ENCODE results near the gene POU6F2. TPM values are rescaled to one million over a fixed set of nuclear protein-coding genes. Genes with fewer than 3 reads are reported as not detected.
A peak's percentile ranks its signal among the peaks of the same experiment; 100 is the strongest.

Gene POU6F2
- total RNA-seq, 1 donor from 2014 or later: 7.9 TPM

DNA sequence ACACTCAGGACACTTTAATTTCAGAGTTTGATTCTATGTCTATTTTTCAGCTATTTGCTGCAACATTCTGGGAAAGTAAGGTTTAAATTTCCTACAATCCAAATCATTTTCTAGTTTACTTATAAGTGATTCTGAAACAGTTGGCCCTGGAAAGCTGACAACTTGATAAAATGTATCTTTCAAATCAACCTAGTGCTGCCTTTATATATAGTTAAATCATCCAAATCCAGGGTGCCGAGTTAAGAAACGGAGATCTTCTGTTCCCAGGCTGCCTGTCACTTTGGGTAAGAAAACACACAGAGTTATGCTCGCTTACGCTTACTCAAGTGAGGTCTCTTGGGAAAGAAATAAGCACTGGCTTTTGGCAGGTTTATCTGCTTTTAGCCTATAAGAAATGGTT is 175.0 kb downstream of the POU6F2 start:
- TF ChIP-seq, protein P1, sequence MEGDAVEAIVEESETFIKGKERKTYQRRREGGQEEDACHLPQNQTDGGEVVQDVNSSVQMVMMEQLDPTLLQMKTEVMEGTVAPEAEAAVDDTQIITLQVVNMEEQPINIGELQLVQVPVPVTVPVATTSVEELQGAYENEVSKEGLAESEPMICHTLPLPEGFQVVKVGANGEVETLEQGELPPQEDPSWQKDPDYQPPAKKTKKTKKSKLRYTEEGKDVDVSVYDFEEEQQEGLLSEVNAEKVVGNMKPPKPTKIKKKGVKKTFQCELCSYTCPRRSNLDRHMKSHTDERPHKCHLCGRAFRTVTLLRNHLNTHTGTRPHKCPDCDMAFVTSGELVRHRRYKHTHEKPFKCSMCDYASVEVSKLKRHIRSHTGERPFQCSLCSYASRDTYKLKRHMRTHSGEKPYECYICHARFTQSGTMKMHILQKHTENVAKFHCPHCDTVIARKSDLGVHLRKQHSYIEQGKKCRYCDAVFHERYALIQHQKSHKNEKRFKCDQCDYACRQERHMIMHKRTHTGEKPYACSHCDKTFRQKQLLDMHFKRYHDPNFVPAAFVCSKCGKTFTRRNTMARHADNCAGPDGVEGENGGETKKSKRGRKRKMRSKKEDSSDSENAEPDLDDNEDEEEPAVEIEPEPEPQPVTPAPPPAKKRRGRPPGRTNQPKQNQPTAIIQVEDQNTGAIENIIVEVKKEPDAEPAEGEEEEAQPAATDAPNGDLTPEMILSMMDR (conservative IDR thresholded peaks at IDR 0.05): no peak
- H3K9me3 Mint-ChIP-seq: peaks cover 4% of the 10 kb centered on the region
- H3K27ac Mint-ChIP-seq (ENCODE audit: unreplicated experiment): no peak overlapping the region
- no peak overlapping the region for H3K4me3 Mint-ChIP-seq
- DNase-seq (ENCODE audit: low read depth, low spot score): no peak
- H3K36me3 Mint-ChIP-seq (ENCODE audit: low read depth): no peaks in the 10 kb centered on the region
- no peaks in the 10 kb centered on the region for H3K27me3 Mint-ChIP-seq (ENCODE audit: low read depth)
- no peaks in the 10 kb centered on the region for H3K4me1 Mint-ChIP-seq

DNA sequence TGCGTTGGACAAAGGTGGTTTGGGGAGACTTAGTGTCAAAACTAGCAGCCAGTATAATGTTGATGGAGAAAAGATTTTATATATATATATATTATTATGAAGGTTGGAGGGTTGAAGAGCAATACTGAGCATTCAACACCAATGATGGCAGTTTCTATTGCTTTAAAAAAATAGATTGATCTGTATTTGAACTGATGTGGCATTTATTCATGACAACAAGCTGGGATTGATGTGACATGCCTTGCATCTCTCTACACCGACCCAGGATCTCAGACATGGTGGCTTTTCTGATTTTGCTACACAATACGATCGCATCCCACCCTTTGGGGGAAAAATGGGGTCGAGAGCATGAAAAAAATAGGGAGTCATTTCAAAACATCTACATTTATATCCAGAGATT is 175.4 kb downstream of the POU6F2 start:
- H3K27me3 Mint-ChIP-seq (ENCODE audit: low read depth): no peaks in the 10 kb centered on the region
- no peak for DNase-seq (ENCODE audit: low read depth, low spot score)
- peaks cover 4% of the 10 kb centered on the region for H3K9me3 Mint-ChIP-seq
- no peak overlapping the region for H3K4me3 Mint-ChIP-seq
- H3K4me1 Mint-ChIP-seq: no peaks in the 10 kb centered on the region
- H3K36me3 Mint-ChIP-seq (ENCODE audit: low read depth): no peaks in the 10 kb centered on the region
- no peak overlapping the region for H3K27ac Mint-ChIP-seq (ENCODE audit: unreplicated experiment)
- TF ChIP-seq, protein P1 (conservative IDR thresholded peaks at IDR 0.05): no peak

DNA sequence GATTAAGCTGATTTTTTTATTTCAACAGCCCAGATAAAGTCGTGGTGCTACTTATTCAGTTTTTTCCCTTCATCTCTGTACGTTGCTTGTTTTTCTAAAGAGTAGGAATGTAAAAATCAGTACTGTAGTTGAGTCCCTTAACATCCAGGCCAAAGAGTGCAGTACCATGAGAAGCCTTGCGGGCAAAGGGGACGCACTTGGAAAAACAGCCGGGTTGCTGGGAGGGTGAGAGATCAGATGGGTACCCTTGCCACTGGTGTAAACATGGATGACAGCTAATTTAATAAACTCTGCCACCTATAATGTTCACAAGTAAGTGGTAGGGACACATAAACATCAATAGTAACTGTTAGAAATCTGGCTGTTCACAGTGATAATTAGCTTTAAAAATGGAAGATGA is 175.9 kb downstream of the POU6F2 start:
- no peak for DNase-seq (ENCODE audit: low read depth, low spot score)
- no peak overlapping the region for H3K27ac Mint-ChIP-seq (ENCODE audit: unreplicated experiment)
- TF ChIP-seq, protein P1 (conservative IDR thresholded peaks at IDR 0.05): no peak
- no peaks in the 10 kb centered on the region for H3K36me3 Mint-ChIP-seq (ENCODE audit: low read depth)
- no peaks in the 10 kb centered on the region for H3K27me3 Mint-ChIP-seq (ENCODE audit: low read depth)
- no peak overlapping the region for H3K4me3 Mint-ChIP-seq
- no peaks in the 10 kb centered on the region for H3K4me1 Mint-ChIP-seq
- H3K9me3 Mint-ChIP-seq: peaks cover under 1% of the 10 kb centered on the region

DNA sequence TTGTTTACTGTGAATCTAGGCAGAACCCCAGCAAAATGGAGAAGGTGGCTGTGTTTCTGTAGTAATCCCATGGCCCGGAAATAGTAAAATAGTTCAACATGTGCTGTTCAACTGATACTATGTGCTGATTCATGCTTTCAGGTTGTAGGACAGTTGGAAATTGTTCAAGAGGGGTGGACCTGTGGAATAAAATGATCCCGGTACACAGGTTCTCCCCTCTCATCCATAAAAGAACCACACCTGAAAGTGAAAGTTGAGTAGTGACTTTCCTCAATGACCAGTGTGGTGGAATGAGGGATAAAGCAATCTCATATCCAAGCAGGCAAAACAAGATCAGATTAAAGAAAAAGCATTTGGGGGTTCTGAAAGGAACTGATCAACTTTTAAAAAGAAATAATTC is 177.1 kb downstream of the POU6F2 start:
- no peaks in the 10 kb centered on the region for H3K4me1 Mint-ChIP-seq
- no peaks in the 10 kb centered on the region for H3K9me3 Mint-ChIP-seq
- H3K4me3 Mint-ChIP-seq: no peak overlapping the region
- no peaks in the 10 kb centered on the region for H3K36me3 Mint-ChIP-seq (ENCODE audit: low read depth)
- no peak overlapping the region for H3K27ac Mint-ChIP-seq (ENCODE audit: unreplicated experiment)
- no peak for DNase-seq (ENCODE audit: low read depth, low spot score)
- TF ChIP-seq, protein P1 (conservative IDR thresholded peaks at IDR 0.05): no peak
- no peaks in the 10 kb centered on the region for H3K27me3 Mint-ChIP-seq (ENCODE audit: low read depth)

DNA sequence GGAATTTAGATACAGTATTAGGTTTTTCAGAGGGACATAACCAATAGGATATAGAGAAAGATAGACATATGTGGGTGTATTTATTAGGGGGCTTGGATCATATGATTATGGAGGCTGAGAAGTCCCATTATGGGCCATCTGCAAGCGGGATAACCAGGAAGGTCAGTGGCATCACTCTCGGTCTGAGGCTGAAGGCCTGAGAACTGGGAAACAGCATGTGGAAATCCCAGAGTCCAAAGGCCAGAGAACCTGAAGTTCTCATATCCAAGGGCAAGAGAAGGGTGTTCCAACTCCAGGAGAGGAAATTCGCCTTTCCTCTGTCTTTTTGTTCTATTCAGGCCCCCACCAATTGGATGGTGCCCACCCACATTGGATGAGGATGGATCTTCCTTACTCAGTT is 180.7 kb downstream of the POU6F2 start:
- no peak for DNase-seq (ENCODE audit: low read depth, low spot score)
- Mint-ChIP-seq H3K27ac (ENCODE audit: unreplicated experiment) (no peak overlapping the region), H3K9me3 (no peaks in the 10 kb centered on the region), H3K4me3 (no peak overlapping the region), H3K27me3 (ENCODE audit: low read depth) (no peaks in the 10 kb centered on the region), H3K36me3 (ENCODE audit: low read depth) (no peaks in the 10 kb centered on the region), H3K4me1 (no peaks in the 10 kb centered on the region)
- TF ChIP-seq, protein P1 (conservative IDR thresholded peaks at IDR 0.05): no peak

DNA sequence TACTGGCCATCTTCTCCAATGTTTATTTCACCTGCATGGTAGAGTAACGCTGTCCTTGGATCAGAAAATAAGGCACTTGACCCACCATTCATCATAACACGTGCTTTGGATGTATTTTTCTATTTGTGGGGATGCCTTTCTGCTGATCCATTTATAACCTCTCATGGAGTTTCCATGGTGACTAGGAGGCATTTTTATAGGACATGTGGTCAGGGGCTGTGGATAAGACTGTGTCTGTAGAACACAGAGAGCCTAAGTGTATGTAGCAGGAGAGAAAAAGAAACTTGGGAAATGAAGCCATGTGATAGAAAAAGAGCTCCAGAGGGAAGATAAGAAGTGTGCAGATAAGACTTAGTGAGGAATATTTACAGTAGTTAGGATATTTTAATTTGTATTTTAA is 184.2 kb downstream of the POU6F2 start:
- Mint-ChIP-seq H3K27me3 (ENCODE audit: low read depth) (no peaks in the 10 kb centered on the region), H3K4me3 (no peak overlapping the region), H3K4me1 (no peaks in the 10 kb centered on the region), H3K9me3 (no peaks in the 10 kb centered on the region), H3K27ac (ENCODE audit: unreplicated experiment) (peak overlapping the region; percentile 0), H3K36me3 (ENCODE audit: low read depth) (no peaks in the 10 kb centered on the region)
- TF ChIP-seq, protein P1 (conservative IDR thresholded peaks at IDR 0.05): no peak
- DNase-seq (ENCODE audit: low read depth, low spot score): no peak
